SHP77 (cell line): ENCODE measurements around the gene ARID3B.
"Not testable (repeated sequence)": the region's sequence is repeated elsewhere in the genome, so short reads cannot be mapped to it uniquely, and the experiment has no call there.

Source experiments
- DNase-seq, 2 experiments: peaks; one replicate each; lab custom pipeline; 2025; lab: John Stamatoyannopoulos, UW

The ARID3B gene

DNA sequence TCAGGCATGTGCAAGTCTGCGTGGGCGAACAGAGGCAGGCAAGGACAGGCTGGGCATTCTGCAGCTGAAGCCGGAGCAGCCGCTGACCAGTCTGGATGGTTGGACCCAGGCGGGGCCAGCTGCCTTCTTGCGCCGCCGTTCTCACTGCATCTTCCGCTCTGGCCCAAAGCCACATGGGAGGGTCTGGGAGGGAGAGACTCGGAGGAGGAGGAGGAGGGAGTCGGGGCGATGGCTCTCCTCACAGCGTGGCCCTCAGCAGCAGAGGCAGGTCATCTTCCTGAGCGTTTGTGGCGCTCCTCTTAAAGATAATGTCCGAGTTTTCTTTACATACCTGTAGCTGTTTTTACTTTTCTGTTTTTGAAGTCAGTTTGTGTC is 80.5 kb downstream of the ARID3B start:
- no peak for DNase-seq

GRCh38 chr15:74621936-74622335 is 80.9 kb downstream of the ARID3B start:
- DNase-seq, result no peak

DNA sequence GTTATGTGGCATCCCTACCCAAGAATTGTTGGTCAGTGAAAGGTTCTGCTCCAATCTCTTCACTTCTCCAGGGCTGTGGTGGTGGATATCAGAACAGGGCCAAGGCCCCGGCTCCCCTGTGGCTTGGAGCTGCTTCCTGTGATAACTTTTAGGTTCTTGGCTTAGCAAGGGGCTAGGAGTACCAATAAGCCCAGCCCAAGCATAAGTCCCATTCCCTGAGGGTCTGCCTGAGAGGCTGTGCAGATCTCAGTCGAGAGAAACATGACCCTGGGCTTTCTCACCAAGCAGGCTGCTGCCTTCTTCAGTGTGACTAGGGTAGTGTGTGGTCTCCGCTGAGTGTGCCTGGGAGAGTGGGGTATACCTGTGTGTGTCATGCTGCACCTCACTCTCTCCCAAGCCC is 81.7 kb downstream of the ARID3B start:
- no peak for DNase-seq

DNA sequence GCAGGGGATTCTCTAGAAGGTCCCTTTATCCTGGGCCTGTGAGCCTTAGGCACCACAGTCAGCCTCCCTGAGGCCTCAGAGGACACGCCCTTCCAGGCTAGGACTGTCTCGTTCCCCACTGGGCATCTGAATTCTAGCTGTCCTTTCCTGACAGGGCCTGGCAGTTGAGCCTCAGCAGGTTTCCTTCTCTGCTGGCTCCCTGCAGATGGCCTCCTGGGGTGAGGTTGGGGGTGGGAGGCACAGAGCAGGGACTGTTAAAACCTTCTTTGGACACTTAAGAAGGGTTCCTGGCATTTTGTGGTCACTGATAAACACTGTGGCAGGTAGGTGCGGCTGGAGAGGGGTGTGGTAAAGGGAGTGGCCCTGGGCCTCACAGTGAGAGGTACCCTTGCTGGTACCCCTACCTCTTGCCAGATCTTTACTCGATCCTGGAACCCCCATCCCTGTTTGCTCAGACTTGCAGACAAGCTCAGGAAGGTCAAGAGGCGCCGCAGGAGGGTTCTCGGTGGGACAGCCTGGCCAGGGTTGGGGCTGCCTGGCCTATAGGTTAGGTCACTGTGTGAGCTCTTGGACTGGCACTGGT is 83.1 kb downstream of the ARID3B start:
- no peak for DNase-seq

DNA sequence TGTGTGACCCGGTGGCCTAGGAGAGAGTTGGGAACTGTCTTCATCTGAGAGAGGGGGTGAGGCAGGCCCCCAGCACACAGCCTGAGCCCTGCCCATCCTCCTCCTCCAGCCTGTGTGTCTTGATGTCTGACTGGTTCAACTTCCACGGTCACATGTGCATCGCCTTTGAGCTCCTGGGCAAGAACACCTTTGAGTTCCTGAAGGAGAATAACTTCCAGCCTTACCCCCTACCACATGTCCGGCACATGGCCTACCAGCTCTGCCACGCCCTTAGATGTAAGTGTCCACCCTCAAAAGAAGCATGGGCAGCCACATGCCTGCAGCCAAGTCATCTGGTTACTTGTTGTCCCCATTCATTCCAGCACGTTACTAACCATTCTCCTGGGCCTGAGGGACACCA is 84.7 kb downstream of the ARID3B start:
- DNase-seq, result no peak

GRCh38 chr15:74626336-74626735 is 85.3 kb downstream of the ARID3B start:
- no peak for DNase-seq

DNA sequence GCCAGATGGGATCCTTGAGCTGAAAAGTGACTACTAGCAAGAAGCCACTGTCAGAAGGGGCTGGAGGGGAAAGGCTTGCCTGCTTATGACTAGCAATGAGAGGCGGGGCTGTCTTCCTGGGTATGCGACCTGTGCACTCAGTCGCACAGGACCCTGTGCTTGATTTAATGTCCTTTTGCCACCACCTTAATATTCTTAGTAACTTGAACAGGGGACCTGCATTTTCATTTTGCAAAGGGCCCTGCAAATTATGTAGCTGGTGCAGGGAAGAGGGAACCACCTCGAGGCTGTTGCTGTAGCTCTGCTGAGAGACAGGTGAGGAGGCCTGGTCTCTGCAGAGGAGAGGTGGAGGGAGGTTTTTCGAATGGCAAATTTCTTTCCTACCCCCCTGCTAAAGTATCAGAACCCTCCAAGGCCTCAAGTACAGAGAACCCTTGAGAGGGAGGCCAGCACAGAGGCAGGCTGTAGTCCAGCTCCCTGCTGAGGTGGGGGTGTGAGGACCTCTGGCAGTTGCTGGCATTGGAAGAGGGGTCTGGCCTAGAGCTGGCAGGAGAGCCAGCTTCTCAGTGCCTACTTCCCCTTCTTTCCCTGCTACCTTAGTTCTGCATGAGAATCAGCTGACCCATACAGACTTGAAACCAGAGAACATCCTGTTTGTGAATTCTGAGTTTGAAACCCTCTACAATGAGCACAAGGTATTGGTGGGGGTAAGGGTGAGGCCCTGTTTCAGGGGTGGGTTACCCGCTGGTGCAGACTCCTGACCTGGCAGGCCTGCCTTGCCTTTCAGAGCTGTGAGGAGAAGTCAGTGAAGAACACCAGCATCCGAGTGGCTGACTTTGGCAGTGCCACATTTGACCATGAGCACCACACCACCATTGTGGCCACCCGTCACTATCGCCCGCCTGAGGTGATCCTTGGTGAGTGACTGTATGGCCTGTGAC is 86.0 kb downstream of the ARID3B start:
- no peak for DNase-seq

DNA sequence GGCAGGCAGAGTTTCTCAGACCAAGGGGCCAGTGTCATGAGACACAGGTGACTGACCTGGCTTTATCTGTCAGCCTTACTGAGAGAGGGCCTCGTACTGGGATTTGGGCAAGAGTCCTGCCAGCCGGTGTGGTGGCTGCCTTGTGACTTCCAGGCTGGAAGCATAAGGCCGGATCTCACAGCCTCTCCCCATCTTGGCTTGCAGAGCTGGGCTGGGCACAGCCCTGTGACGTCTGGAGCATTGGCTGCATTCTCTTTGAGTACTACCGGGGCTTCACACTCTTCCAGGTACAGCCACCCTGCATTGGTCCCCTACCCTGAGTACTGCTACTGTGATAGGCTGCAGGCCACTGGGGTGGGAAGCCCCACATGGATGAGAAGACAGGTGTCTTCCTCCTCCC is 86.7 kb downstream of the ARID3B start:
- DNase-seq, result no peak

GRCh38 chr15:74628199-74628598 is 87.2 kb downstream of the ARID3B start:
- no peak for DNase-seq

DNA sequence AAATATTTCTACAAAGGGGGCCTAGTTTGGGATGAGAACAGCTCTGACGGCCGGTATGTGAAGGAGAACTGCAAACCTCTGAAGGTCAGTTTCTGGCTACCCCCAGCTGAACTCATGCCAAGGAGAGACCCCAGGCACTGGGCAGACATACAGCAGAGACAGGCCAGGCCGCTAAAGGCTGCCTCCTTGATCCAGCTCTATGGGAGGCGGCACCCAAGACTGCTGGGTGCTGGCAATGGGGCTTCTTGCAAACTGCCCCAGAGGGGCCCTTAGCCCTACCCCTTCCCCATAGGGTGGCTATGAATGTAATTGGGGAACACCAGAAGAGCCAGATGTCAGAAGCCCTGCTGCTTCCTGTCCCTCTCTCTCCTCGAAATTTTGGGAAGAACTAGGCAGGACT is 87.9 kb downstream of the ARID3B start:
- DNase-seq, result no peak

DNA sequence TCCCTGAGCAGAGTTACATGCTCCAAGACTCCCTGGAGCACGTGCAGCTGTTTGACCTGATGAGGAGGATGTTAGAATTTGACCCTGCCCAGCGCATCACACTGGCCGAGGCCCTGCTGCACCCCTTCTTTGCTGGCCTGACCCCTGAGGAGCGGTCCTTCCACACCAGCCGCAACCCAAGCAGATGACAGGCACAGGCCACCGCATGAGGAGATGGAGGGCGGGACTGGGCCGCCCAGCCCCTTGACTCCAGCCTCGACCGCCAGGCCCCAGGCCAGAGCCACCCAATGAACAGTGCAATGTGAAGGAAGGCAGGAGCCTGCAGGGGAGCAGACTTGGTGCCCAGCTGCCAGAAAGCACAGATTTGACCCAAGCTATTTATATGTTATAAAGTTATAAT is 88.7 kb downstream of the ARID3B start:
- not testable (repeated sequence) for DNase-seq

DNA sequence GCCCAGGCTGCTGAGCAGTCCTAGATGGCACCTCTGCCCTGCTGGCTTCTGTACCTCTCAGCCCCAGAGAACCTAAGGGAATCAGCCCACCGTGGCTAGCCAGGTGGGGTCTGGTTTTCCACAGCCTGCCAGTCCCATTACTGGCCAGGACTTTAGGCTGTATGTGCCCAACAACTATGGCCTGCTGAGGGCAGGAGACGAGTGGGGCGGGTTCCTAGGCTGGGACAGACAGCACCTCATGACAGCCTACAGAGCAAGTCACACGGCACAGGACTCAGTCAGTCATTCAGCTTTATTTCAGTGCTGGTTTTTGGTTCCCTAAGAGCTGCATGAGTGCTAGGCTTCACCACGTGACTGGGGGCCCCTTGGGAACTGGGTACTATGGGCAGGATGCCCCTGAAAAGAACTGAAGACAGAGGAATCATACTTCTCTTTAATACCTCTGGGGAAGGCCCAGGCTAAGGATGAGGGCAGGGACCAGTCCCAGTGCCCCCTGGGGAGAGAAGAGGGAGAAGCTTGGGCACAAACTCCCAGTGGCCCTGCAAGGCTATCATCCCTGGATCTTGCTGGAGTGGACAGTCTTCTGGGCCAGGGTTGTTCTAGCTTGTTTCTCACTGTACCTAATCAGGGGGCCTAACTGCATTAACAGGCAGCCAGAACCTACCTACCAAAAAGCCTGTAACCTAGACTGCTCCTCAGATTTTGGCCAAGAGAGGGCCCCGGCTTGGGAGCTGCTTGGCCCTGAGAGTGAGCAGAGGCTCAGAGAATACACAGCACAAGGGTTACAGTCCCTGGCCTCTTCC is 89.5 kb downstream of the ARID3B start:
- no peak for DNase-seq

GRCh38 chr15:74631087-74631385 is 90.0 kb downstream of the ARID3B start:
- DNase-seq, result no peak

- no peak for DNase-seq
Measured at GRCh38 chr15:74631408-74631807, 90.4 kb downstream of the ARID3B start.

DNA sequence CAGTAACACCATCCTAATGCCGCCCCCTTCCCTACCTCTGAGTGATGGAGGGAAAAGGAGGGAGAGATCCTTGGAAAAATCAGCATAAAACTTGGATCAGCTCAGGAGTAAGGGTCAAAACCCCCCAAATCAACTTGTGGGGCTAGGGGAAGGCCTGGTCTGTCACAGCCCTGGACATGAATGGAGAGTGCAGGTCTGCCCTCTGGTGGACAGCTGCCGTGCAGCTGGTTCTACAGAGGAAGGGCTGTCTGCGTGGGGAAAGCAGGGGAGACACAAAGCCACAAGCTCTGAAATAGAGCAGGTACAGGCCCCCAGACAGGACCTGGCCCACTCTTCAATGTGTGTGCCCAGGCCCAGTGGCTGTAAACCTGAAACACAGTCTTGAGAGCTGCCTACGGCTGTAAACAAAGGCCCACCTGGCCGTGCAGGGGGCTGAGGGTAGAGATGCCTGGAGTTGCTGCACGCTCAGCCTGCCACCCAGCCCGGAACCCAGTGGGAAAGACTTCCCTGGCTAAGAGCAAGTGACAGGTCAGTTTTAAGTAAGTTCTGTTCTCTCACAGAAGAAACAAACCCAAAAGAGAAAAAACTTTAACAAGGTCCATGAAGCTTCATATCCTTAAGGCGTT is 91.0 kb downstream of the ARID3B start:
- DNase-seq, result peak; percentile 16 to 33

DNA sequence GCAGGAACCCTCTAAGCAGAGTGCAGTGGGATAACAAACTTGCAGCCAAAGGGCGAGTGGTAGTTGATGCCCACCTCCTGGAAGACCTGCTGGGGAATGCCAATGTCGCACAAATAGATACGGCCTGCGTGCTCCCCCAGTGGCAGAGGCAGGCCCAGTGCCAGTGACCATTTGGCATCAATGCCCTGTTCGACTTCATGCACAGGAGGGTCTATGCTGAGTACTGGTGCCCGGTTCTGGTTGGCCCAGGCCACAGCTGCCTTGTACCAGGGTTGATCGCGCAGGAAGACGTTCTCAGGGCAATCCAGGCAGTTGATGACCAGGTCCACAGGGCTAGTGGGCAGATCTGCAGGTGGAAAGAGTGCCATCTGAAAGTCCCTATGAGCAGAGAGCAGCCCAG is 91.6 kb downstream of the ARID3B start:
- DNase-seq, result no peak

DNA sequence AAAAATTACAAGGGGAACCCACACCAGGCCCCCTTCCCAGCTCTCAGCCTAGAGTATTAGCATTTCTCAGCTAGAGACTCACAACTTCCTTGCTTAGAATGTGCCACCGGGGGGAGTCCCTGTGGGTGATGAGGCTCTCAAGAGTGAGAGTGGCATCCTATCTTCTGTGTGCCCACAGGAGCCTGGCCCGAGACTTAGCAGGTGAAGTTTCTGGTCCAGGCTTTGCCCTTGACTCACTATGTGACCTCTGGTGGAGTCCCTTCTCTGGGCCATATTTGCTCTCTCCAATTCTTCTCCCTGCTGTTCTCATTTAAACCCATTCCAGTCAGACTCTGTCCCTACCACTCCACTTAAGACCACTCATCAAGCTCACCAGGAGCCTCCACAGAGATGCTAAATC is 92.8 kb downstream of the ARID3B start:
- no peak for DNase-seq

DNA sequence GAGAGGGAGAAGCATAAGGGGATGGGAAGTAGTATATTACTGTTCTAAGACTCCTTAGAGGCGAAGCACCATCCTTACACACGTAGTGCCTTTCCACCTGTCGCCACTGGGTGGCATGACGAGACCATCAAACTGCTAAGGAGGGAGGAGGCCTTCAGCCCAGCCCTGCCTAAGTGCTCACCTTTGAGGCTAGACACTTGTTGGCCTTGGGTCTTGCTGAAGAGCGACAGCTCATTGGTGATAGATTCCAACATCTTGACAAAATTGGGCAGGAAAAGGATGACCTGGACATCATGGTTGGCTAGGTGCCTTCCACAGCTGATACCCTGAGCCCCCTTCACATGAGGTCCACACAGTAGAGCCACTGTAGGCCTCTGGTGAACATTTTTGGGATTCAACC is 94.2 kb downstream of the ARID3B start:
- DNase-seq, result peak; percentile 46 to 58

- no peak for DNase-seq
Measured at GRCh38 chr15:74636984-74637383, 96.0 kb downstream of the ARID3B start.

GRCh38 chr15:74641151-74641550 is 100.1 kb downstream of the ARID3B start:
- no peak for DNase-seq

- DNase-seq, result no peak
Measured at GRCh38 chr15:74642348-74642733, 101.3 kb downstream of the ARID3B start.
